Activated T-helper 1 cell treated with Interleukin-2 at 50 U/mL for 16 hours (primary cell): ENCODE data around the gene TMEM163.
"Not testable (repeated sequence)": the region's sequence is repeated elsewhere in the genome, so short reads cannot be mapped to it uniquely, and the experiment has no call there.

ENCODE experiments used
- DNase-seq: peaks from one replicate; pipeline ENCODE4 v3.0.0-alpha.2; 2020; ENCODE audit warnings: low read depth

TMEM163 gene

GRCh38 chr2:134619250-134619649, 99.5 kb downstream of the TMEM163 start:
- no peak for DNase-seq

DNA sequence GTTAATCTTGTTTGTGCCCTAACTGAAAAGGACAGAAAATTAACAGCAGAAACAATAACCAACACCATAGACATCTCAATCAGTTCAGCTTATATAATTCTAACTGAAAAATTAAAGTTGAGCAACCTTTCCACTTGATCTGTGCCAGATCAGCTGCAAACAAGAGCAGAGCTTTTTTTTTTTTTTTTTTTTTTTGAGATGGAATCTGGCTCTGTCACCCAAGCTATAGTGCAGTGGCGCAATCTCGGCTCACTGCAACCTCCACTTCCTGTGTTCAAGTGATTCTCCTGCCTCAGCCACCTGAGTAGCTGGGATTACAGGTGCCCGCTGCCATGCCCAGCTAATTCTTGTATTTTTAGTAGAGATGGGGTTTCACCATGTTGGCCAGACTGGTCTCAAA, 103.3 kb downstream of the TMEM163 start:
- not testable (repeated sequence) for DNase-seq

GRCh38 chr2:134611316-134611715, 107.5 kb downstream of the TMEM163 start:
- DNase-seq: no peak

- DNase-seq: no peak
Measured at GRCh38 chr2:134610871-134611270, 107.9 kb downstream of the TMEM163 start.

DNA sequence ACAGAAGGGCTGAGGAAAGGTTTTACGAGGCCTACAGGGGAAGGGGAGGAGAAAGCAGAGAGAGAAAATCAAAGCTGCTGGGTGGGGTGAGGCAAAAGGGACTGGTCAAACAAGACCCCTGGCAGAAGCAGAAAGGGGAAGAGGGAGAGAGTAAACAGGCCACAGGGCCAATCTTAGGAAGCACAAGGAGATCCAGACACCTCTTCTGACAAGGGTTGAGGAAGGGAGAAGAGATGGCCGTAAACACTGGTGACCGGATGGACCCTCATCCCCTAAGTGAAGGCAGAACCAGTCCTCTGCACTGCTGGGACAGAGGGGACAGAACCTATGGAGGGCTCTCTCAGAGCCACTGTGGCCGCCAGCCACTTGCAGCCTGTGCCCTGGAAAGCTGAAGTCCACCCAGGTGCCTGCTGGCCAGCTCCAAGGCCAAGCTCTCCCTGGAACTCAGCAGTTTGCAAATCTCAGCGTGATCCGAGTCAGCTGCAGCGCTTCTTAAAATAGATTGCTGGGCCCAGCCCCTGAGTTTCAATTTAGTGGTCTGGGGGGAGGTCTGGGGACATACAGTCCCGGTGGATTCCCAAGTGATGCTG, 108.8 kb downstream of the TMEM163 start:
- no peak for DNase-seq

DNA sequence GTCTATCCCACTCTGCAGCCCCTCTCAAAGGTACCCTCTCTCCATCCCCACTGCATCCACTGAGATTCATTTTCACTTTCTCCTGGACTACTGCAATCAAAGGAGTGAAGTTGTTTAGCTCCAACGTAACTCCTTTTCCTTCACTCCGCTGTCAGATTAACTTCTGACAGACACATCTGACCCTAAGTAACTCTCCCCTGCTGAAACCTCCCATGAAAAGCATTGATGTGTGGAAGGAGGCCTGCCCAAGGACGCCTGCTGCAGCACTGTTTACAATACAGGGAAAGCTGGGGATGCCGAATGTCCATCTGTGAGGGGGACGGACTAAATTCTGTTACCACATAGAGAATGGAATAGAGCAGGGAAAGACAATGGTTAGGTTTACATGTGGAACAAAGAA, 114.8 kb downstream of the TMEM163 start:
- DNase-seq: no peak

- no peak for DNase-seq
Measured at GRCh38 chr2:134602666-134603065, 116.1 kb downstream of the TMEM163 start.

DNA sequence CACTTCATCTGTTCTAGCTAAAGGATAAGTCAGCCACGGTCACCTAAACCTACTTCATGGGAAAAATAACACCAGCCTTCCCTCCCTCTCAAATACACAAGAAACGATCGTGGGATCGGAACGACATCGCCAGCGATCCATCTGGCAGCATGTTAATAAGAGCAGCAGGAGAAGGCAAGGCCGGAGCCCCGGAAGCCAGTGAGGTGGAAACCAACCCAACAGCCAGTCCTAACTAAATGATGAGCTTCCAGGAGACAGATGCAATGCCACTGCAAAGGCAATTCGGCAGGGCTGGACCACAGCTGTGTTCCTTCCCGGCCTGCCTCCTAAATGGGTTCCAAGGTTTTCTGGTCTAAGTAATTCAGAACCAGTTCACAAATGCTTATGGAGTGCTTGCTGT, 117.5 kb downstream of the TMEM163 start:
- no peak for DNase-seq

GRCh38 chr2:134600208-134600607, 118.6 kb downstream of the TMEM163 start:
- no peak for DNase-seq

- DNase-seq: no peak
Measured at GRCh38 chr2:134599236-134599635, 119.6 kb downstream of the TMEM163 start.

GRCh38 chr2:134594399-134594798, 124.4 kb downstream of the TMEM163 start:
- DNase-seq: no peak

- DNase-seq: no peak
Measured at GRCh38 chr2:134593519-134593918, 125.3 kb downstream of the TMEM163 start.

- DNase-seq: no peak
Measured at GRCh38 chr2:134592377-134592776, 126.4 kb downstream of the TMEM163 start.

DNA sequence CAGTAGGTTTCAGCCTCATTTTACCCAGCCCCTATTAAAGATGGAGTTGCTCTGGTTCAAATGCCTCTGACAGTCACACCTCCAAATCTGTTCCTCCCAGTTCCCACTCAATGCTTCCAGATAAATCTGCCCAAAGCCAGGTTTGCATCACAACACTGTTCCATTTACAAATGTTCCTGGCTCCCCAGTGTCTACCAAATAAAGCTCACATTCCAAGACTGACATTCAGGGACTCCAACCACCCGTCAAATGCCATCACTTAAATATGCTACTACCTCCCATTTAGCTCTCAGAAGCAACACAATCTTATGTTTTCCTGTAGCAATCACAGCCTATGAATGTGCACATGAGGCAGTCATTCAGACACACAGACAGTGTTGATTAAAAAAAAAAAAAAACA, 127.3 kb downstream of the TMEM163 start:
- no peak for DNase-seq

DNA sequence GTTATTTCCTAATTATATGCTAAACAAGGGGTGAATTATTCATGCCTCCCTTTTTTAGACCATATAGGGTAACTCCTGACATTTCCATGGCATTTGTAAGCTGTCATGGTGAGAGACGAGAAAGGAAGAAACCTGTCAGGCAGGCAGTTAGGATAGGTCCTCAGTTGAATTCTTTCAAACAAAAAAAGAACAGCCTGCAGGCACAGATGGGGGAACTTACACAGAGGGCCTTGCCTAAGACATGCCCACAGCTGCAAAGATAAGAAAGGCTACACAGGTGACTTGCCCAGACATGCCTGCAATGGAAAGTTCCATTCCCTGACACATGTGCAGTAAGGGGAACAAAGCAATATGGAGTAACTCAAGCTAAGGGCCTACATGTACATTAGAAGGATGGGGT, 128.1 kb downstream of the TMEM163 start:
- DNase-seq: no peak

- DNase-seq: not testable (repeated sequence)
Measured at GRCh38 chr2:134589171-134590083, 129.4 kb downstream of the TMEM163 start.

DNA sequence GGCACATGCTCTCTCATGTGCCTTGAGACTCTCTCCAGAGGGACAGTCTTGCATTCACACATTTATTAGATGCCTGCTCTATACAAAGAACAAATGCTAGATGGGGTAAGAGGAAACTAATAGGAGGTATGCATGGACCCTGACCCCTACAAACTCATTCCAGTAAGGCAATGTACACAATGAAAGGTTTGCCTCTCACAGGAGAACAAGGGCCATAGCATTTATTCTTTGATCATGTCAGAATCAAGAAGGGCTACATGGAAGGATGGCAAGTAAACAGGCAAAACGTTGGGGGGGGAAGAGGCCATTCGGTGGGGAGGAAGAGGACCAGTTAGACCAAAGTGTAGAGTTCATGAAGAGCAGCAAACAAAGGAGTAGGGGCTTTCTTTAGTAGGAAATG, 130.2 kb downstream of the TMEM163 start:
- no peak for DNase-seq

- DNase-seq: no peak
Measured at GRCh38 chr2:134586326-134586965, 132.4 kb downstream of the TMEM163 start.

DNA sequence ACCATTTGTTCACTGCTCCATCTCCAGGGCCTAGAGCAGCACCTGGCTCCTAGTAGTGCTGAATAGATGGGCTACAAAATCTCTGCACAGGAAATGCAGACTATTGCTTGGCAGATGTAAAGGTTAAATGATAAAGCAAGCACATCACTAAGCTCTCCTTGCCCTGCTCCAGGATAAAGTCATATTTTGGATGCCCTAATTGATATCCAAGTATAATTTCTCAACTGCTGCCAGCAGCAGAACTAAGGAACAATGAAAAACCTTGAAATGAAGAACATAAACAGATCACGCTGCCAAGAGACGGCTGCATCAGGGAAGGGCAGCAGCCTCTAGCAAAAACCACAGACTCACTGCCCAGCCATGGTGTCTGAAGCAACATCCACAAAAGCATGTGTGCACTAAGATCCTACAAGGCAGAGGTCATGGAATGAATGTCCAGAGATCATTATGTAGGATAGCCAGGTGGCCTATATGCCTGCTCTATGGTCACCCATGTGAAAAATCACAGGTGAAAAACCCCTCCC, 134.7 kb downstream of the TMEM163 start:
- no peak for DNase-seq

GRCh38 chr2:134583462-134583861, 135.3 kb downstream of the TMEM163 start:
- DNase-seq: no peak

- DNase-seq: no peak
Measured at GRCh38 chr2:134582547-134582899, 136.3 kb downstream of the TMEM163 start.

DNA sequence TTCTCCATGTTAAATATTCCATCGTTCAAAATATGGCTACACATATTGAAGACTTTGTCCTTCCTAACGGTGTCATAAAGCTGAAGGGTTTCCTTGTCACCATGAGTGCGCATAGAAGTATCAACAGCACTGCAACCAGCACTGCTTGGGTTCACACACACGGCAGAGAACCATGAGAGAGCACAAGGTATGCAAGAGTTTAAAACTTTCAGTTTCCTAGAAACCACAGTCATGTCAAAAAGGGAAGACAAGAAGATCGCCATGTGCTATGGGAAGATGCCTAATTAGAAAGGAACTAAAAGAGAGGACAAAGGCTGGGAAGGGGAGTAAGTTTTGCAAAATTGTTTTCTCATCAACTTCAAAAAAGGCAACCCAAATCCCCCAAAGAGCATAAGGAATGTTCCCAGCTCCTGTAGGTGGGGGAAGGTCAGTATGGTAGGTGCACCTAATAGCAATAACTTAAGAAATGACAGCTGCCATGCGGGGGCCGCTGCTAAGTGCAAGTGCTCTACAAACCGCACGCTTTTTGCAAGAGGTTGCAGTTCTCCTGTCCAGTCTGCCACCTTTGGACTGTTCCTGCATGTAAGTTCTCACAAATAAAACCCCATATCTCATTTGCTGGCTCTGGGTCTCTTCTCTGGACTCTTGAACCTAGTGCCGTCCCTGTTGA, 136.8 kb downstream of the TMEM163 start:
- DNase-seq: no peak
